NCI-H1417 treated with DMSO at 0.1 percent for 48 hours (cell line): Measurements from ENCODE around the gene ERFL.

Experiments
- DNase-seq: peaks from one replicate; lab custom pipeline; 2025; lab: John Stamatoyannopoulos, UW

ERFL gene

DNA sequence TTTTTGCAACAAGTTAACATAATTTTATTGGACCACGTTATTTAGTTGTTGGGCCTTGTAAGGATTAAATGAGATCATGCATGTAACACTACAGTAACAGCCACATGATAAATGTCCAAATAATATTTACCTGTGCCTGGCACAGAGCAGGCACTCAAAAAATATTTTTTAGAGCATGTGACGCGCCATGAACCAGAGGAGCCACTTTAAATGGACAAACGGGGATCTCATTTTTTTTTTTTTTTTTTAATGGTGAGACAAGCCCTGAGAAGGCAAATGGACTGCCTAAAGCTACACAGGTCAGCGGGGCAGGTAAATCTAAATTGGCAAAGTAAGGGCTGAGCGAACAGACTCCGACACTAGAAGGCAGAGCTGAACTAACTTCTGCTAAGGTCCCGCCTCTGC lies 69.0 kb downstream of the ERFL start:
- DNase-seq: no peak
